Liver (tissue), 3 donors: ENCODE measurements around the gene MAP3K15.

Experiments used
- FOXA1 ChIP-seq: IDR thresholded peaks from 2 replicates; pipeline ENCODE4 v1.6.1; 2016; ENCODE audit warnings: antibody characterized with exemption
- GABPA ChIP-seq, 2 donors: IDR thresholded peaks in 1 of 2; conservative IDR thresholded peaks in 1 of 2; 2 replicates each; pipeline ENCODE4 v1.6.1; 2016; ENCODE audit warnings: antibody characterized with exemption in 2 of 2, mild to moderate bottlenecking in 1 of 2, moderate library complexity in 1 of 2
- JUND ChIP-seq, 2 donors: IDR thresholded peaks; 2 replicates each; pipeline ENCODE4 v1.6.1; 2016; ENCODE audit warnings: antibody characterized with exemption in 2 of 2
- RAD21 ChIP-seq, 2 donors: IDR thresholded peaks; 2 replicates each; pipeline ENCODE4 v1.6.1; 2016; ENCODE audit warnings: antibody characterized with exemption in 2 of 2, mild to moderate bottlenecking in 2 of 2
- RXRA ChIP-seq, 2 donors: IDR thresholded peaks; 2 replicates each; pipeline ENCODE4 v1.6.1; 2017 to 2018; ENCODE audit warnings: antibody characterized with exemption in 2 of 2, mild to moderate bottlenecking in 1 of 2
- SP1 ChIP-seq: IDR thresholded peaks from 2 replicates; pipeline ENCODE4 v1.6.1; 2018; ENCODE audit warnings: antibody characterized with exemption, mild to moderate bottlenecking
- TAF1 ChIP-seq: conservative IDR thresholded peaks from 2 replicates; pipeline ENCODE4 v1.6.1; 2016; ENCODE audit warnings: antibody characterized with exemption, mild to moderate bottlenecking
- YY1 ChIP-seq: IDR thresholded peaks from 2 replicates; pipeline ENCODE4 v1.6.1; 2016; ENCODE audit warnings: antibody characterized with exemption, mild to moderate bottlenecking
- TF ChIP-seq, protein P1 (sequence below): fragments of 150-350 bp; IDR thresholded peaks from 2 replicates; pipeline ENCODE4 v1.5.1; 2017; ENCODE audit warnings: improper control_type of control experiment, low read depth, low read length; ENCODE audit not compliant: missing input control
- TF ChIP-seq, protein P2 (sequence below): IDR thresholded peaks from 2 replicates; pipeline ENCODE4 v1.6.1; 2016; ENCODE audit warnings: antibody characterized with exemption
- TF ChIP-seq, protein P3 (sequence below): IDR thresholded peaks from 2 replicates; pipeline ENCODE4 v1.6.1; 2016; ENCODE audit warnings: antibody characterized with exemption, mild to moderate bottlenecking
- TF ChIP-seq, protein P4 (sequence below): IDR thresholded peaks from 2 replicates; pipeline ENCODE4 v1.6.1; 2016; ENCODE audit warnings: antibody characterized with exemption
- TF ChIP-seq, protein P5 (sequence below): IDR thresholded peaks from 2 replicates; pipeline ENCODE4 v1.6.1; 2016; ENCODE audit warnings: antibody characterized with exemption
- donor health status: healthy.
- donor health status: healthy.

DNA sequence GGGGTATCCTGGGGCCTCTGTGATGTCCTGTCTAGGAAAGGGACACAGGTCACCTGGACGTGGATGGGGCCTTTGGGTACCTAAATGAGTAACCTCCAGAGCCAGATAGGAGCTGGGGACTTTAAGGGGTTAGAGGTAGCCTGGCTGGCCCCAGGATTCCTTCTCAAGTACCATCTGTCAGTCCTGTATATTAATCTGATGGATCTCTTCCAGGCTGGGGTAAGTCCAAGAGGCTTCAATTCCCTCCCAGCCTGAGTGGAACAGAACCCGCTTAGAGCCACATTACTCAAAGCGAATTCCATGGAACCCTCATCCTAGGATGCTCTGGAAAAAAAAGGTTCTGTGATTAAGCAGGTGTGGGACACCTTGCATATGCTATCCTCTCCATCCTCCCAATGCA is 24.8 kb upstream of the MAP3K15 start:
- TF ChIP-seq, protein P1, sequence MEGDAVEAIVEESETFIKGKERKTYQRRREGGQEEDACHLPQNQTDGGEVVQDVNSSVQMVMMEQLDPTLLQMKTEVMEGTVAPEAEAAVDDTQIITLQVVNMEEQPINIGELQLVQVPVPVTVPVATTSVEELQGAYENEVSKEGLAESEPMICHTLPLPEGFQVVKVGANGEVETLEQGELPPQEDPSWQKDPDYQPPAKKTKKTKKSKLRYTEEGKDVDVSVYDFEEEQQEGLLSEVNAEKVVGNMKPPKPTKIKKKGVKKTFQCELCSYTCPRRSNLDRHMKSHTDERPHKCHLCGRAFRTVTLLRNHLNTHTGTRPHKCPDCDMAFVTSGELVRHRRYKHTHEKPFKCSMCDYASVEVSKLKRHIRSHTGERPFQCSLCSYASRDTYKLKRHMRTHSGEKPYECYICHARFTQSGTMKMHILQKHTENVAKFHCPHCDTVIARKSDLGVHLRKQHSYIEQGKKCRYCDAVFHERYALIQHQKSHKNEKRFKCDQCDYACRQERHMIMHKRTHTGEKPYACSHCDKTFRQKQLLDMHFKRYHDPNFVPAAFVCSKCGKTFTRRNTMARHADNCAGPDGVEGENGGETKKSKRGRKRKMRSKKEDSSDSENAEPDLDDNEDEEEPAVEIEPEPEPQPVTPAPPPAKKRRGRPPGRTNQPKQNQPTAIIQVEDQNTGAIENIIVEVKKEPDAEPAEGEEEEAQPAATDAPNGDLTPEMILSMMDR: no peak
- TF ChIP-seq GABPA (IDR thresholded peaks at IDR 0.05 in 1 of 2, conservative IDR thresholded peaks at IDR 0.05 in 1 of 2): no peak
- TF ChIP-seq, protein P2, sequence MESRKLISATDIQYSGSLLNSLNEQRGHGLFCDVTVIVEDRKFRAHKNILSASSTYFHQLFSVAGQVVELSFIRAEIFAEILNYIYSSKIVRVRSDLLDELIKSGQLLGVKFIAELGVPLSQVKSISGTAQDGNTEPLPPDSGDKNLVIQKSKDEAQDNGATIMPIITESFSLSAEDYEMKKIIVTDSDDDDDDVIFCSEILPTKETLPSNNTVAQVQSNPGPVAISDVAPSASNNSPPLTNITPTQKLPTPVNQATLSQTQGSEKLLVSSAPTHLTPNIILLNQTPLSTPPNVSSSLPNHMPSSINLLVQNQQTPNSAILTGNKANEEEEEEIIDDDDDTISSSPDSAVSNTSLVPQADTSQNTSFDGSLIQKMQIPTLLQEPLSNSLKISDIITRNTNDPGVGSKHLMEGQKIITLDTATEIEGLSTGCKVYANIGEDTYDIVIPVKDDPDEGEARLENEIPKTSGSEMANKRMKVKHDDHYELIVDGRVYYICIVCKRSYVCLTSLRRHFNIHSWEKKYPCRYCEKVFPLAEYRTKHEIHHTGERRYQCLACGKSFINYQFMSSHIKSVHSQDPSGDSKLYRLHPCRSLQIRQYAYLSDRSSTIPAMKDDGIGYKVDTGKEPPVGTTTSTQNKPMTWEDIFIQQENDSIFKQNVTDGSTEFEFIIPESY: no peak
- TF ChIP-seq RXRA (IDR thresholded peaks at IDR 0.05): no peak
- TF ChIP-seq SP1: no peak
- no peak for TF ChIP-seq FOXA1
- TF ChIP-seq YY1: no peak
- TF ChIP-seq, protein P3, sequence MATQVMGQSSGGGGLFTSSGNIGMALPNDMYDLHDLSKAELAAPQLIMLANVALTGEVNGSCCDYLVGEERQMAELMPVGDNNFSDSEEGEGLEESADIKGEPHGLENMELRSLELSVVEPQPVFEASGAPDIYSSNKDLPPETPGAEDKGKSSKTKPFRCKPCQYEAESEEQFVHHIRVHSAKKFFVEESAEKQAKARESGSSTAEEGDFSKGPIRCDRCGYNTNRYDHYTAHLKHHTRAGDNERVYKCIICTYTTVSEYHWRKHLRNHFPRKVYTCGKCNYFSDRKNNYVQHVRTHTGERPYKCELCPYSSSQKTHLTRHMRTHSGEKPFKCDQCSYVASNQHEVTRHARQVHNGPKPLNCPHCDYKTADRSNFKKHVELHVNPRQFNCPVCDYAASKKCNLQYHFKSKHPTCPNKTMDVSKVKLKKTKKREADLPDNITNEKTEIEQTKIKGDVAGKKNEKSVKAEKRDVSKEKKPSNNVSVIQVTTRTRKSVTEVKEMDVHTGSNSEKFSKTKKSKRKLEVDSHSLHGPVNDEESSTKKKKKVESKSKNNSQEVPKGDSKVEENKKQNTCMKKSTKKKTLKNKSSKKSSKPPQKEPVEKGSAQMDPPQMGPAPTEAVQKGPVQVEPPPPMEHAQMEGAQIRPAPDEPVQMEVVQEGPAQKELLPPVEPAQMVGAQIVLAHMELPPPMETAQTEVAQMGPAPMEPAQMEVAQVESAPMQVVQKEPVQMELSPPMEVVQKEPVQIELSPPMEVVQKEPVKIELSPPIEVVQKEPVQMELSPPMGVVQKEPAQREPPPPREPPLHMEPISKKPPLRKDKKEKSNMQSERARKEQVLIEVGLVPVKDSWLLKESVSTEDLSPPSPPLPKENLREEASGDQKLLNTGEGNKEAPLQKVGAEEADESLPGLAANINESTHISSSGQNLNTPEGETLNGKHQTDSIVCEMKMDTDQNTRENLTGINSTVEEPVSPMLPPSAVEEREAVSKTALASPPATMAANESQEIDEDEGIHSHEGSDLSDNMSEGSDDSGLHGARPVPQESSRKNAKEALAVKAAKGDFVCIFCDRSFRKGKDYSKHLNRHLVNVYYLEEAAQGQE: no peak
- TF ChIP-seq, protein P4, sequence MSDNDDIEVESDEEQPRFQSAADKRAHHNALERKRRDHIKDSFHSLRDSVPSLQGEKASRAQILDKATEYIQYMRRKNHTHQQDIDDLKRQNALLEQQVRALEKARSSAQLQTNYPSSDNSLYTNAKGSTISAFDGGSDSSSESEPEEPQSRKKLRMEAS: no peak
- no peak for TF ChIP-seq TAF1
- no peak for TF ChIP-seq JUND (IDR thresholded peaks at IDR 0.05)
- TF ChIP-seq, protein P5, sequence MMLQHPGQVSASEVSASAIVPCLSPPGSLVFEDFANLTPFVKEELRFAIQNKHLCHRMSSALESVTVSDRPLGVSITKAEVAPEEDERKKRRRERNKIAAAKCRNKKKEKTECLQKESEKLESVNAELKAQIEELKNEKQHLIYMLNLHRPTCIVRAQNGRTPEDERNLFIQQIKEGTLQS: no peak
- no peak for TF ChIP-seq RAD21 (IDR thresholded peaks at IDR 0.05)
